NCI-H345 treated with DMSO at 0.1 percent for 48 hours (cell line): ENCODE measurements around the gene CCDC33.
"Not testable (repeated sequence)": the region's sequence is repeated elsewhere in the genome, so short reads cannot be mapped to it uniquely, and the experiment has no call there.

Experiments
- DNase-seq: peaks from one replicate; lab custom pipeline; 2025; ENCODE audit not compliant: unreplicated experiment; lab: John Stamatoyannopoulos, UW

The CCDC33 gene

DNA sequence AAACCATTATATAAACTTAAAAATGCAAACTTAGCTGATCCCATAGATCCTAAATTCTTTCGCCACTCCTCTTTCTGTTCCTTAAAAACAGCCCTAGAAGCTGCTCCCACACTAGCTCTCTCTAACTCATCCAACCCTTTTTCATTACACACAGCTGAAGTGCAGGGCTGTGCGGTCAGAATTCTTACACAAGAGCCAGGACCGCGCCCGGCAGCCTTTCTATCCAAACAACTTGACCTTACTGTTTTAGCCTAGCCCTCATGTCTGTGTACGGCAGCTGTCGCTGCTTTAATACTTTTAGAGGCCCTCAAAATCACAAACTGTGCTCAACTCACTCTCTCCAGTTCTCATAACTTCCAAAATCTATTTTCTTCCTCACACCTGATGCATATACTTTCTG lies 121.4 kb downstream of the CCDC33 start:
- DNase-seq = not testable (repeated sequence)

- not testable (repeated sequence) for DNase-seq
These were observed 123.2 kb downstream of the CCDC33 start for GRCh38 chr15:74359376-74359775.

- not testable (repeated sequence) for DNase-seq
These were observed 124.7 kb downstream of the CCDC33 start for GRCh38 chr15:74360855-74361254.

- DNase-seq = no peak
These were observed 126.4 kb downstream of the CCDC33 start for GRCh38 chr15:74362482-74362881.

DNA sequence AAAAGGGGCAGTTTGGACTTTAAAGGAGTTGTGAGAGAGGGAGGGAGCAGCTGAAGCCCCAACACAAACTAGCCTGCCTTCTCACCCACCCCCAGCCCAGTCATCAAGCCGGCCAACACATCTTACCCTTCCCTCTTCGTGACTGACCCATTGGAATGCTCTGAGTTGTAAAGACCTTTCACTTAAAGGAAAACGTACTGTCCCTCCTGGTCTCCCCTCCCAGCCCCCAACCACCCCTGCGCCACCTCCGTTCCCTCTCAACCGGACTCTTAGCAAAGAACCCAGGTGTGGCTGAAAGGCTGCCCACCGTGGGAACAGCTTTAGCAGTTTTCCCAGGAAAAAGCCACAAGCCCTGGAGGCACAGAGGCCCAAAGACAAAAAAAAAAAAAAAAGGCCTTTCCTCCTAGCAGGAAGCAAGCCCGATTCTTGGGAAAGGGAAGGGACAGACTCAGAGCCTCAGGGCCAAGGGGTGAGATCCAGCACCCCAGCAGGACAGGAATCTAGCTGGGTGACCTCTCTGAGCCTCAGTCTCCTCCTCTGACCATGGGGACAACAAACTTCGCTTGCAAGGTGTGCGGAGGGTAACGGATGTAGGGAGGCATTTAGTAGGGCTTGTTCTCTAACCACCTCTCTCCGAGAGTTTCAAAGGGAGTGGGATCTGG lies 128.9 kb downstream of the CCDC33 start:
- no peak for DNase-seq

GRCh38 chr15:74365598-74366445 lies 129.7 kb downstream of the CCDC33 start:
- no peak for DNase-seq

- no peak for DNase-seq
These were observed 131.2 kb downstream of the CCDC33 start, which contains the start of gene CYP11A1 for GRCh38 chr15:74367296-74367854. CYP11A1 (minus strand) TSS chr15:74367646; CDS start chr15:74367585, 61 bp downstream.

DNA sequence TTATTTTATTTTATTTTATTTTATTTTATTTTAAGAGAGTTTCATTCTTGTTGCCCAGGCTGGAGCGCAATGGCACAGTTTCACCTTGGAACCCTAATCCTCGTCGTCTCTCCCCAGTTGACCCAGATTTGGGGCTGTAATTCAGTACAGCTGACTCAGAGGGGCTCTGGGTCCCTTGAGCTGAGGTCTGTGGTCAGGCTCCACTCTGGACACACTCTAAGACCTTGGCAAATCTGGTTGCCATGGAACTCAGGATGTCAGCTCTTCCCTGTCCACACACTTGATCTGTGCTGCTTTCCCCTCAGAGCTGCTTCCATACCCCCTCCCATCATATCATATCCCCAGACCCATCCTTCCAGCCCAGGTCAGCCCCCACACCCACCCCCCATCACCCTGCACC lies 132.0 kb downstream of the CCDC33 start:
- no peak for DNase-seq

DNA sequence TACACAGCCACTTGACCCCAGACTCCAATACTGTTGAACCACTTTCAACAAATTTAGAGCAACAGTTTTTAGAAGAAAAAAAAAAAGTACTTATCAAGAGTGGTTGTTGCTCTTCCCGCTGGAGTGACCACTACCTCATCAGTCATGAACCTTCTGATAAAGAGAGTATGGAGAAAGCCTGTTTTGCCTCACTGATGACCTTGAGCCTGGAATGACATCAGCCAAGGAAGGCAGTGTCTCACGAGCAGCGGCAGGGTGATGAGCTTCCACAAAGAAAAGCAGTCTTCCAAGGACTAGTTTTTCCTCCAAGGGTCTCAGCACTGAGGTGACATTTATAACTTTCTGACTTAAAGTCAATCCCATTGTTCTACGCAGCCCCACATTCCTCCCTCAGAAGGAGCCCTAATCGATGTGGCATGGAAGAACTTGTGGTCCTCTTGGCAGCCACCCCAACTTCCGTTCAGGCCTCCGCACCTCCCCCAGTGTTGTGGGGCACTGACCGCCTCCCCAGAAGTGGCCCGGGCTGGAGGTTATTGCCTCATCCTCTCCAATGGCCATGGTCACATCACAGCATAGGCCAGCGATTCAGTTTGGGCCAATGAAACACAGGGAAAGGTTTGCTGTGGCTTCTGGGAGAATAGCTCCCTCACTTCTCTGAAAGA lies 133.1 kb downstream of the CCDC33 start:
- DNase-seq = no peak

DNA sequence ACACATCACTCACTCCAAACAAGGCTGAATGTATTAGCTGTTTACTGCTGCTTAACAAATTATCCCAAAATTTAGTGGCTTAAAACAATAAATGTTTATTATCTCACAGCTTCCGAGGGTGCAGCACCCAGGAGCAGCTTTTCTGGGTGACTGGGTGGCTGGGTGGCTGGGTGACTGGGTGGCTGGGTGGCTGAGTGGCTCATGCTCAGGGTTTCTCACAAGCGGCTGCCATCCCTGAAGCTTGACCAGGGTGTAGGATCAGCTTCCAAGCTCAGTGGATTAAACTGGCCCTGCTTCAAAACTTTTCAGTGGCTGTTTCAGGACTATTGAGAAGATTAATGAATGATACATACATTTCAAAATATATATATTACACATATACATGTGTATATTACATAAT lies 133.6 kb downstream of the CCDC33 start:
- DNase-seq = no peak

GRCh38 chr15:74370471-74370870 lies 134.3 kb downstream of the CCDC33 start:
- DNase-seq = no peak

- DNase-seq = no peak
These were observed 137.0 kb downstream of the CCDC33 start for GRCh38 chr15:74373056-74373650.

- DNase-seq = peak; percentile 61
These were observed 137.9 kb downstream of the CCDC33 start for GRCh38 chr15:74373731-74374647.

GRCh38 chr15:74374648-74375302 lies 138.6 kb downstream of the CCDC33 start:
- DNase-seq = no peak

GRCh38 chr15:74375303-74375693 lies 139.2 kb downstream of the CCDC33 start:
- DNase-seq = peak; percentile 31

GRCh38 chr15:74376226-74376625 lies 140.1 kb downstream of the CCDC33 start:
- DNase-seq = no peak

DNA sequence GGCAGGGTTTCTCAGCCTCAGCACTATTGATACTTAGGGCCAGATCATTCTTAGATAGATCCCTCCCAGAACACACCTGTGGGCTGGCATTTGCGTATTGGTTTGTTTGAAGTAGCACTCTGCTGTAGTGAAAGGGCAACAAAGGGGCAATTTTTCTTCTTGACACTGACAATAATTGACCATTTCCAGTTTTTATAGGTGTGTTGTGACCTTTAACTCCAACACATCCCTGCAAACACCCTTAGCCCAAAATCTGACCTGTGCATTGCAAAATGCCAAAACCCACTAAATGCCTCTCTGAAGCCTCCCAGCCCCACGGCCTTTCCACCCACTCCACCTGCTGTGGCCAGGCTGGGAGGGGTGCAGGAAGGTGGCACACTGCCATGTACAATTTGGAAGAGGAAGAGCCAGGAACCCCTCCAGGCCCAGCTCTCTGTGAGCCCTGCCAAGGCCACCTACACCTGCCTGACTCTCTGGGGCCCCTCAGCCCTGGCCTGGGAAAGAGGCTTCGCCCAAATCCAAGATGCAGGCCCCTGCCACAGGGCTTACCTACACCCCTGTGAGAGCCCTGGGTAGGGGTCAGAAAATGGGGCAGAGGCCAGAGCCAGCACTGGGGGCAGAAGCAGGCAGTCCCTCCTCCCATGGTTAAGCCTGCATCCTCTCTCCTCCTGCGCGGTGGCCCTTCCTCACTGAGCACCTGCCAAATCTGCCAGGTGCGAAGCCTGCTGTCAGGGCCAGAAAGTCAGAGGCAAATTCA lies 140.9 kb downstream of the CCDC33 start:
- no peak for DNase-seq

DNA sequence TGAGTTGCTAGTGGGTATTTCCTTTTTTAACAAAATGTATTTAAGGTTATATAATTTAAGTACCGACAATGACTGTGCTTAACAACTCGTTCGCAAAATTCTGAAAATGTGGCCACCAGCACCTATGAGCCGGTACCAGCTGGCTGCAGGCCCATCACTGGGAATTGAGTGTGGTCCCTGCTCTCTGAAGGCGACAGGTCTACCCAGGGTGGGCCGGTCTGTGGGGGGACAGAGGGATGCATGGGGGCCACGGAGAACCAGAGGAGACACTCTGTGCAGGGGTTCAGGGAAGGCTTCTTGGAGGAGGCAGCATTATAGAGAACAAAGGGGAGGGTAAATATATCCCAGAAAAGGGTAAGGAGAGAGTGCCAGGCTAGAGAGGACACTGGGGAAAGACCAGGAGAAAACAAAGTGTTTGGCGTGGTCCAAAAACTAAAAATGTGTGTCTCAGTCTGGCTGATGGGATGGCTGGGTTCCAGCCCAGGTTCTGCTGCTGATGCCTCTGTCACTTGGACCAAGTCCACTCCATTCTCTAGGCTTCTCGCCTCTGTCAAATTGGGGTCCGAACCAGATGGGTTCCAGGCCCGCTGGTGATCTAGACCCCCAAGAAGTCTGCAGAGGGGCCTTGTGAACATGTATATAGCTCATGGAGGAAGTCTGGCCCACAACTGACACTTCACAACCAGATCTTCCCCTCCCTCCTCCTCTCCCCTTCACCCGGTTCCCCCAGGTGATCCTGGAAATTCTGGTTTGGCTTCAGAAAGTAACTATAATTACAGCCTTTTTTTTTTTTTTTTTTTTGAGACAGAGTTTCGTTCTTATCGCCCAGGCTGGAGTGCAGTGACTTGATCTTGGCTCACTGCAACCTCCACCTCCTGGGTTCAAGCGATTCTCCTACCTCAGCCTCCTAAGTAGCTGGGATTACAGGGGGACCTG lies 142.0 kb downstream of the CCDC33 start:
- DNase-seq = no peak
